Measurements from ENCODE around the gene SHFL. TPM values are rescaled to one million over a fixed set of nuclear protein-coding genes. Genes with fewer than 3 reads are reported as not detected.

Gene SHFL
- total and polyA plus RNA-seq, 8 donors: 7.9 to 41.0 (median 15.4) TPM

DNA sequence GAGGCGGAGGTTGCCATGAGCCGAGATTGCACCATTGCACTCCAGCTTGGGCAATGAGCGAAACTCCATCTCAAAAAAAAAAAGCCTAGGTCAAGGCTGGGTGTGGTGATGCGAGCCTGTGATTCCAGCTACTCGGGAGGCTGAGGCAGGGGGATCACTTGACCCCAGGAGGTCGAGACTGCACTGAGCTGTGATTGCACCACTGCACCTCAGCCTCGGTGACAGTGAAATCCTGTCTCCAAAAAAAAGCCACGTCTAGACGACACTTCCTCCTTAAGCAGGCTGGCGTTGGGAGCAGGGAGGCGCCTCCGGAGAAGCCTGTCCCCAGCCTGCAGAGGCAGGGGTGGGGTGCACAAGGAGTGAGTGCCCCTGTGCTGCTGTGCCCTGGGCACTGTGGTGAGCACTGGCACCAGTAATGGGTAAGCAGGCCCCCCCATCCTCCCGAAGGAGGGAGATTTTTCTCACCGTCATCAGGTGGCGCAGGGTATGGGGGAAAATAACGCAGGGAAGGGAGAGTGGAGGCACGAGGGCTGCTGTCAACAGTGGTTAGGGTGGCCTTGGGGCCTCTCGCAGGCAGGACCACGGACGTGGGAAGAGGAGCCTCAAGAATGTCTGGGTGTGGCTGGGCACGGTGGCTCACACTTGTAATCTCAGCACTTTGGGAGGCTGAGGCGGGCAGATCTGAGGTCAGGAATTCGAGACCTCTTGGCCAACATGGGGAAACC is 26.1 kb downstream of the SHFL start:
- H3K27ac ChIP-seq: peak overlapping the region in 1 of 4 donors; percentile 8
- ATAC-seq (peak in 2 of 4 donors; percentile 2 to 30), DNase-seq (no peak), FAIRE-seq (no peak)
- peaks cover 0 to 8% (median 0%) of the 10 kb centered on the region in 3 donors for H3K4me1 ChIP-seq
- peaks cover 14 to 45% (median 36%) of the 10 kb centered on the region in 3 donors for H3K36me3 ChIP-seq
- H3K9me3 ChIP-seq: no peaks in the 10 kb centered on the region
- intact Hi-C loops (cut with DNase I): loop anchor here in 1 of 3 donors (10.0 kb wide), 1 partner anchor 167 kb away; no protein-coding TSS in a partner anchor
- H3K4me3 ChIP-seq: peak overlapping the region in 1 of 4 donors; percentile 10
- TF ChIP-seq, protein P1, sequence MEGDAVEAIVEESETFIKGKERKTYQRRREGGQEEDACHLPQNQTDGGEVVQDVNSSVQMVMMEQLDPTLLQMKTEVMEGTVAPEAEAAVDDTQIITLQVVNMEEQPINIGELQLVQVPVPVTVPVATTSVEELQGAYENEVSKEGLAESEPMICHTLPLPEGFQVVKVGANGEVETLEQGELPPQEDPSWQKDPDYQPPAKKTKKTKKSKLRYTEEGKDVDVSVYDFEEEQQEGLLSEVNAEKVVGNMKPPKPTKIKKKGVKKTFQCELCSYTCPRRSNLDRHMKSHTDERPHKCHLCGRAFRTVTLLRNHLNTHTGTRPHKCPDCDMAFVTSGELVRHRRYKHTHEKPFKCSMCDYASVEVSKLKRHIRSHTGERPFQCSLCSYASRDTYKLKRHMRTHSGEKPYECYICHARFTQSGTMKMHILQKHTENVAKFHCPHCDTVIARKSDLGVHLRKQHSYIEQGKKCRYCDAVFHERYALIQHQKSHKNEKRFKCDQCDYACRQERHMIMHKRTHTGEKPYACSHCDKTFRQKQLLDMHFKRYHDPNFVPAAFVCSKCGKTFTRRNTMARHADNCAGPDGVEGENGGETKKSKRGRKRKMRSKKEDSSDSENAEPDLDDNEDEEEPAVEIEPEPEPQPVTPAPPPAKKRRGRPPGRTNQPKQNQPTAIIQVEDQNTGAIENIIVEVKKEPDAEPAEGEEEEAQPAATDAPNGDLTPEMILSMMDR (IDR thresholded peaks at IDR 0.05): no peak
- no peaks in the 10 kb centered on the region for H3K27me3 ChIP-seq
- 50 to 64% methylated on average over 23 of the region's 23 CpGs for WGBS, 2 donors

DNA sequence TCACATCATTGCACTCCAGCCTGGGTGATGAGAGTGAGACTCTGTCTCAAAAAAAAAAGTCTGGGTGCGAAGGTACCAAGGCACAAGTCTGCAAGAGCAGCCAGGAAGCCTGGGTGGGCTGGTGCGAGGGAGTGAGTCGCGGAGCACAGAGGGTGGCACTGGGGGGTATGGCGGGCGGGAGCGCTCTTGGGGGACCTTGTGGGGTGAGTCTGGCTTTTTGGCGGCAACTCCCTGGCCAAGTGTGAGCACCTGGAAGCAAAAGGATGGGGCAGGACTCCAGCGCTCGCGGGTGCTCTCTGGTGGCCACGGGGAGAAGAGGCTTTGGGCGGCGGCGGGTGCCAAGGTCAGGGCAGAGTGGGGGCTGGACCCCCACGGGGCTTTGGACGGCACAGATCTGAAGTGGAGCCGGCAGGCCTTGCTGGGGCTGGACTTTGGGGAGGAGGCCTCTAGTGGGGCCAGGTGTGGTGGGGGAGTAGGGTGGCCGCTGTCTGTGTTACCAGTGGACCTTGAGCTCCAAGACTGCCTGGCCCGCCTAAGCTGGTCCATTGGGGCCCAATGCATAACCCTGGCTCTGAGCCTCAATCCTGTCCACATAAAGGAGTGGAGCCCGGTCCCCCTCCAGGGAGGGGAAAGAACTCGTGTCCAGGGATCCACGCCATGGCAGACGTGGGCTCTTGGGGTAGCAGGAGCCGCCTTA is 26.9 kb downstream of the SHFL start:
- H3K4me1 ChIP-seq: peaks cover 0 to 5% (median 0%) of the 10 kb centered on the region in 3 donors
- 20 to 21% methylated on average over 25 of the region's 25 CpGs for WGBS, 2 donors
- peak overlapping the region in 1 of 4 donors; percentile 10 for H3K4me3 ChIP-seq
- ATAC-seq (peak; percentile 64 to 79 (median 75)), DNase-seq (peak in 5 of 6 donors; percentile 59 to 89 (median 75)), FAIRE-seq (no peak)
- H3K27ac ChIP-seq: no peak overlapping the region
- no peaks in the 10 kb centered on the region for H3K27me3 ChIP-seq
- intact Hi-C loops (cut with DNase I): loop anchor here in 1 of 3 donors (10.0 kb wide), 1 partner anchor 168 kb away; no protein-coding TSS in a partner anchor
- TF ChIP-seq, protein P1 (IDR thresholded peaks at IDR 0.05): peak; percentile 29 to 53 (median 38)
- no peaks in the 10 kb centered on the region for H3K9me3 ChIP-seq
- H3K36me3 ChIP-seq: peaks cover 14 to 44% (median 35%) of the 10 kb centered on the region in 3 donors

DNA sequence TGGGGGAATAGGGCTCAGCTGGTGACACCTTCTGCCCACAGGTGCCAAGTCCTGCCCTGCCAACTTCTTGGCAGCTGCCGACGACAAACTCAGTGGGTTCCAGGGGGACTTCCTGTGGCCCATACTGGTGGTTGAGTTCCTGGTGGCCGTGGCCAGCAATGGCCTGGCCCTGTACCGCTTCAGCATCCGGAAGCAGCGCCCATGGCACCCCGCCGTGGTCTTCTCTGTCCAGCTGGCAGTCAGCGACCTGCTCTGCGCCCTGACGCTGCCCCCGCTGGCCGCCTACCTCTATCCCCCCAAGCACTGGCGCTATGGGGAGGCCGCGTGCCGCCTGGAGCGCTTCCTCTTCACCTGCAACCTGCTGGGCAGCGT is 27.5 kb downstream of the SHFL start:
- Histone ChIP-seq H3K36me3 (peaks cover 12 to 38% (median 29%) of the 10 kb centered on the region in 3 donors), H3K9me3 (no peaks in the 10 kb centered on the region), H3K4me3 (no peak overlapping the region), H3K27ac (no peak overlapping the region), H3K4me1 (peaks cover 0 to 8% (median 3%) of the 10 kb centered on the region in 3 donors), H3K27me3 (no peaks in the 10 kb centered on the region)
- WGBS, 2 donors: 70 to 72% methylated on average over 19 of the region's 19 CpGs
- intact Hi-C loops (cut with DNase I): loop anchor here in 1 of 3 donors (10.0 kb wide), 1 partner anchor 169 kb away; no protein-coding TSS in a partner anchor
- DNase-seq (peak in 3 of 6 donors; percentile 46 to 62 (median 59)), FAIRE-seq (no peak), ATAC-seq (peak; percentile 3 to 14 (median 7))
- TF ChIP-seq, protein P1 (IDR thresholded peaks at IDR 0.05): no peak

DNA sequence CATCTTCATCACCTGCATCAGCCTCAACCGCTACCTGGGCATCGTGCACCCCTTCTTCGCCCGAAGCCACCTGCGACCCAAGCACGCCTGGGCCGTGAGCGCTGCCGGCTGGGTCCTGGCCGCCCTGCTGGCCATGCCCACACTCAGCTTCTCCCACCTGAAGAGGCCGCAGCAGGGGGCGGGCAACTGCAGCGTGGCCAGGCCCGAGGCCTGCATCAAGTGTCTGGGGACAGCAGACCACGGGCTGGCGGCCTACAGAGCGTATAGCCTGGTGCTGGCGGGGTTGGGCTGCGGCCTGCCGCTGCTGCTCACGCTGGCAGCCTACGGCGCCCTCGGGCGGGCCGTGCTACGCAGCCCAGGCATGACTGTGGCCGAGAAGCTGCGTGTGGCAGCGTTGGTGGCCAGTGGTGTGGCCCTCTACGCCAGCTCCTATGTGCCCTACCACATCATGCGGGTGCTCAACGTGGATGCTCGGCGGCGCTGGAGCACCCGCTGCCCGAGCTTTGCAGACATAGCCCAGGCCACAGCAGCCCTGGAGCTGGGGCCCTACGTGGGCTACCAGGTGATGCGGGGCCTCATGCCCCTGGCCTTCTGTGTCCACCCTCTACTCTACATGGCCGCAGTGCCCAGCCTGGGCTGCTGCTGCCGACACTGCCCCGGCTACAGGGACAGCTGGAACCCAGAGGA is 28.0 kb downstream of the SHFL start:
- Histone ChIP-seq H3K9me3 (no peaks in the 10 kb centered on the region), H3K27me3 (no peaks in the 10 kb centered on the region), H3K4me3 (no peak overlapping the region), H3K4me1 (peaks cover 0 to 13% (median 4%) of the 10 kb centered on the region in 3 donors), H3K27ac (no peak overlapping the region), H3K36me3 (peaks cover 8 to 37% (median 28%) of the 10 kb centered on the region in 3 donors)
- TF ChIP-seq, protein P1 (IDR thresholded peaks at IDR 0.05): no peak
- FAIRE-seq (no peak), DNase-seq (peak in 2 of 6 donors; percentile 47 to 82), ATAC-seq (peak in 2 of 4 donors; percentile 2 to 5)
- WGBS, 2 donors: 88 to 92% methylated on average over 41 to 43 of the region's 43 CpGs
- intact Hi-C loops (cut with DNase I): loop anchor here in 1 of 3 donors (10.0 kb wide), 1 partner anchor 169 kb away; no protein-coding TSS in a partner anchor
